IMR-90 (cell line): ENCODE data around the gene RPS24. TPM values are rescaled to one million over a fixed set of nuclear protein-coding genes. Genes with fewer than 3 reads are reported as not detected.

Source experiments
- polyA plus RNA-seq, 3 experiments: library from polyadenylated mRNA; depleted of rRNA; stranded (reverse); fragments of >200 nt; gene quantifications; 2 replicates each; pipeline ENCODE4 v1.2.3, GENCODE V29; 2012; ENCODE audit warnings: low replicate concordance in 1 of 3
- total RNA-seq: library from RNA; depleted of rRNA; stranded (reverse); fragments of >200 nt; gene quantifications from 2 replicates; pipeline ENCODE4 v1.2.3, GENCODE V29; 2012; rRNA removed

The RPS24 gene
- total and polyA plus RNA-seq, 2 of the 4 experiments (the other 2 are of a cell fraction) = 1,664 to 4,721 TPM

Other genes starting within 250 kb of the RPS24 start
- 12.7 and 14.7 TPM in 2 replicates for gene DLG5, start 107.1 kb upstream of the RPS24 start, total RNA-seq
- gene DLG5, start 107.1 kb upstream of the RPS24 start, polyA plus RNA-seq (2012; rRNA removed) = 28.6 and 28.7 TPM in 2 replicates
- 21.4 and 24.4 TPM in 2 replicates for gene POLR3A, start 4.3 kb upstream of the RPS24 start, total RNA-seq
- gene POLR3A, start 4.3 kb upstream of the RPS24 start, polyA plus RNA-seq (2012; rRNA removed) = 11.9 TPM in 2 replicates